Measurements from ENCODE around the gene FBXL17. TPM values are rescaled to one million over a fixed set of nuclear protein-coding genes. Genes with fewer than 3 reads are reported as not detected.

Gene FBXL17
- total and polyA plus RNA-seq, 2 donors (not counting 1 experiment from before 2014, with no cell fraction given): 7.3 to 40.3 TPM

DNA sequence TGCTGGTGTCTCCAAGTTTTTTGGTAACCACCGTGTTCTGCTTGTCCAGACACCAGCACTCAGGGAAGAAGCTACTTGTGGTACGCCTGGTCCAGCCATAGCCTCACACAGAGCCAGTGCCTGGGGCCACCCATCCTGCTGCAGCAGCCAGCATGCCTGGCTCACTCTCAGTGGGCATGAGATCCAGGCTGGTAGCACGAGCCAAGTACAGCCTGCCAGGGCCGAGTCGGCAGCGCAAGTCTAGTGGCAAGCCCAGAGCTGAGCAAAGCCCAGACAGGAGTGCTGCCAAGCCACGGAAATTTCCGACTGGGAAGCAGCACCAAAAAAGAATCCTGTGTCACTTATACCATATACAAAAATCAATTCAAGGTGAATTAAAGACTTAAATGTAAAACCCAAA is 36.3 kb upstream of the FBXL17 start:
- Histone ChIP-seq H3K4me1 (ENCODE audit: control insufficient read depth in 2 of 2, insufficient read depth in 2 of 2, low read length in 2 of 2) (no peaks in the 10 kb centered on the region), H3K79me2 (ENCODE audit: control insufficient read depth, insufficient read depth, low read length) (no peaks in the 10 kb centered on the region), H3K4me3 (ENCODE audit: control extremely low read depth in 1 of 5, extremely low read depth in 1 of 5, insufficient read depth in 1 of 5, low read depth in 2 of 5, low read length in 4 of 5) (no peak overlapping the region), H3K9ac (ENCODE audit: low read length) (no peak overlapping the region), H3K36me3 (replicated peaks in 1 of 2; ENCODE audit: control extremely low read depth in 1 of 2, control insufficient read depth in 1 of 2, extremely low read depth in 1 of 2, insufficient read depth in 2 of 2, low read length in 1 of 2) (no peaks in the 10 kb centered on the region), H3K27ac (ENCODE audit: low read length in 2 of 2) (no peak overlapping the region), H4K20me1 (ENCODE audit: control insufficient read depth, insufficient read depth, low read length, poor library complexity, severe bottlenecking) (no peaks in the 10 kb centered on the region), H3K4me2 (replicated peaks; ENCODE audit: low read depth, low read length, poor library complexity, severe bottlenecking) (no peak overlapping the region), H3K9me3 (ENCODE audit: control extremely low read depth in 1 of 3, control insufficient read depth in 2 of 3, insufficient read depth in 1 of 3, low read length in 2 of 3) (peaks cover 0 to 5% (median 0%) of the 10 kb centered on the region in 3 donors), H3K27me3 (replicated peaks in 1 of 4; ENCODE audit: control extremely low read depth in 1 of 4, control insufficient read depth in 3 of 4, insufficient read depth in 4 of 4, low read length in 3 of 4) (peaks cover 0 to 3% (median 0%) of the 10 kb centered on the region in 4 experiments), H2AFZ (ENCODE audit: insufficient read depth, low read depth, low read length, poor library complexity, severe bottlenecking) (no peak overlapping the region)
- no peak for DNase-seq
- Mint-ChIP-seq H3K27ac (no peak overlapping the region), H3K27me3 (peaks cover 13% of the 10 kb centered on the region), H3K4me1 (no peaks in the 10 kb centered on the region), H3K9me3 (ENCODE audit: insufficient read depth) (peaks cover 10% of the 10 kb centered on the region), H3K4me3 (no peak overlapping the region)
- 91% methylated on average over 8 of the region's 8 CpGs for WGBS (ENCODE audit: insufficient coverage)
- ChIA-PET CTCF (no interaction called here), POLR2A (no interaction called here)
- no peak for ATAC-seq (ENCODE audit: low read depth)
- TF ChIP-seq CTCF (IDR thresholded peaks at IDR 0.05): no peak
- no peak for TF ChIP-seq EZH2 (IDR thresholded peaks at IDR 0.05; ENCODE audit: borderline replicate concordance, insufficient read depth, low read depth, low read length, poor library complexity, severe bottlenecking)
- intact Hi-C loops (cut with micrococcal nuclease): no loop called here

DNA sequence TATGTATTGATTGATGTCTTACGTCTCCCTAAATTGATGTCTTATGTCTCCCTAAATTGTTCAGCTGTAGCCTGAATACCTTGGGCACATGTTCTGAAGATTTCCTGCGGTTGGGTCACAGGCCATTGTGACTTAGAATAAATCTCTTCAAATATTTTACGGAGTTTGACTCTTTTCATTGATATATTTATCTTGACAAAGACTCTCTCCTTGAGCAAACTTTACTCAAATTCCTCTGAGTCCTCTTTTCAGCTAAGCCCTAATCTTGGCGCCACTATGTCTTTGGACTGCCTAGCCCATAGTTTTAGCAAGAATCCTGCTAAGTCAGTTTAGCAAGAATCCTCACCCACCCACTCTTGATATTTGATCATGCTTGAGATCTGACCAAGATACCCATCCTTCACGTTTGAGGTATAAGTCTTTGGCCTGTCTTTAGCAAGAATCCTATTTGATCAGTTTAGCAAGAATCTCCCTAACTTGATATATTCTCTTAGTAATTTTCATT is 35.3 kb upstream of the FBXL17 start:
- Histone ChIP-seq H3K4me2 (replicated peaks; ENCODE audit: low read depth, low read length, poor library complexity, severe bottlenecking) (no peak overlapping the region), H3K9me3 (ENCODE audit: control extremely low read depth in 1 of 3, control insufficient read depth in 2 of 3, insufficient read depth in 1 of 3, low read length in 2 of 3) (peaks cover 0 to 5% (median 0%) of the 10 kb centered on the region in 3 donors), H3K4me1 (ENCODE audit: control insufficient read depth in 2 of 2, insufficient read depth in 2 of 2, low read length in 2 of 2) (no peaks in the 10 kb centered on the region), H3K4me3 (ENCODE audit: control extremely low read depth in 1 of 5, extremely low read depth in 1 of 5, insufficient read depth in 1 of 5, low read depth in 2 of 5, low read length in 4 of 5) (no peak overlapping the region), H4K20me1 (ENCODE audit: control insufficient read depth, insufficient read depth, low read length, poor library complexity, severe bottlenecking) (no peaks in the 10 kb centered on the region), H3K9ac (ENCODE audit: low read length) (no peak overlapping the region), H3K79me2 (ENCODE audit: control insufficient read depth, insufficient read depth, low read length) (no peaks in the 10 kb centered on the region), H3K27ac (ENCODE audit: low read length in 2 of 2) (no peak overlapping the region), H3K27me3 (replicated peaks in 1 of 4; ENCODE audit: control extremely low read depth in 1 of 4, control insufficient read depth in 3 of 4, insufficient read depth in 4 of 4, low read length in 3 of 4) (peaks cover 0 to 3% (median 0%) of the 10 kb centered on the region in 4 experiments), H3K36me3 (replicated peaks in 1 of 2; ENCODE audit: control extremely low read depth in 1 of 2, control insufficient read depth in 1 of 2, extremely low read depth in 1 of 2, insufficient read depth in 2 of 2, low read length in 1 of 2) (no peaks in the 10 kb centered on the region), H2AFZ (ENCODE audit: insufficient read depth, low read depth, low read length, poor library complexity, severe bottlenecking) (no peak overlapping the region)
- no peak overlapping the region for H3K27ac Mint-ChIP-seq
- H3K4me3 Mint-ChIP-seq: no peak overlapping the region
- H3K4me1 Mint-ChIP-seq: no peaks in the 10 kb centered on the region
- DNase-seq: no peak
- ChIA-PET CTCF (no interaction called here), POLR2A (no interaction called here)
- H3K9me3 Mint-ChIP-seq (ENCODE audit: insufficient read depth): peaks cover 8% of the 10 kb centered on the region
- peaks cover 13% of the 10 kb centered on the region for H3K27me3 Mint-ChIP-seq
- intact Hi-C loops (cut with micrococcal nuclease): no loop called here
- no peak for ATAC-seq (ENCODE audit: low read depth)
- WGBS (ENCODE audit: insufficient coverage): 97% methylated on average over 4 of the region's 5 CpGs
- TF ChIP-seq EZH2 (IDR thresholded peaks at IDR 0.05; ENCODE audit: borderline replicate concordance, insufficient read depth, low read depth, low read length, poor library complexity, severe bottlenecking) (no peak), CTCF (IDR thresholded peaks at IDR 0.05) (no peak)
